IPS-NIHi7 (cell line): ENCODE data around the gene NFATC3.

Source experiments
- DNase-seq: peaks from one replicate; pipeline ENCODE4 v3.0.0; 2012; ENCODE audit warnings: mixed read lengths; ENCODE audit errors: extremely low spot score

NFATC3 gene

DNA sequence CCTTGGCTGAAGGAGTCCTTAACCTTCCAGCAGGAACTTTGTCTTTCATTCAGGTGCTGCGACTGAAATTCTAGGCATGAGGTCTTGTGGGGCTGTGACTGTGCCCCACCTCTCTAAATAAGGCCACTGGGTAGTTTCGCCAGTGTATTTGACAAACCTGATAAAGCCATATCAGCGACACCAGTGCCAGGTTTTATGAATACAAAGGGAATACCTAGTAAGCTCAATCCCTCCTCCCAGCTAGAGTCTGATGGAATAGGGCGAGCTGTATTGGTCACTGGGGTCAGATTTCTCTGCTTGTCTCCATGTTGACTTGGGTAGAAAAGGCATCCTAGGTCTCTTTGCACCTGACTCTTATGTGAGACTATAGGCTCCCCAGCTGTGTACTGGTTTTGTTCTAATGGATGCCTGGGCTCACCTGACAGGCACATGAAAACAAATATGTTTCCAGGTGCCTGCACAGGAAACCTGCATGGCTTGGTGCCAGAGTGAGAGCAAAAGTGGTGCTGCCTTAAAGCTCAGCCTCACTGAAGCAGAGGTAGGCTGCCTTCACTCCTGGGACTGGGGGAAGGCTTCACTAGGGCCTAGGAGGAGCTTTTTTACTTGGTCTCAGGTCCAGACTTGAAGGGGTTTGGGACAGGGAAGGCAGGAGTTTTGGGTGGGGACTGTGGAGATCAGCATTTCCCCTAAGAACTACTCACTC is 187.5 kb downstream of the NFATC3 start:
- no peak for DNase-seq

DNA sequence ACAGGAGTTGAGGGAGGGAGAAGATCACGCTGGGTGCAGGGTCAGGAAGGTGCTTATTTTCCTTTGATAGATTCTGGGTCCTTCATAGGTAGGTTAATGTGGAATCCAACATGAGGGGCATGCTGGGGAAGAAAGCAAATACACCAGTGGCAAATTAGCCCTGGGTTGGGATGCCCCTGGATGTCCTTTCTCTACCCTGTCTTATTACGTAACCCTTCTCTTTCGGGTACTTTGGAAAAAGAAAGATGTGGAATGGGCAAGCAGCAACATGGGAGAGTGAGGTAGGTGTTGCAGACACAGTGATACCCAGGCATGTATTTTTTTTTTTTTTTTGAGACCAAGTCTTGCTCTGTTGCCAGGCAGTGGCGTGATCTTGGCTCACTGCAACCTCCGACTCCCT is 188.3 kb downstream of the NFATC3 start:
- no peak for DNase-seq

DNA sequence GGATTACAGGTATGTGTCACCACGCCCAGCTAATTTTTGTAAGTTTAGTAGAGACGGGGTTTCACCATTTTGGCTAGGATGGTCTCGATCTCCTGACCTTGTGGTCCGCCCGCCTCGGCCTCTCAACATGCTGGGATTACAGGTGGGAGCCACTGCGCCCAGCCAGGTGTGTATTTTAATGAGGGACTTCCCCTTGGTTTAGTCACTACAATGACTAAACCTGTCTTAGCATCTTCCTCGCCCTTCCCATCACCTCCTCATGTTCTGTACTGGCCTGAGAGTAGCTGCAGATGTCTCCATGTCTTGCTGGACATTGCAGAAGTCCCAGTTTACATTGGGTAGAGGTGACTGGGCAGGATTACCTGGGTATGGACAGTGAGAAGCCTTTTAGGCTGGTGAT is 188.7 kb downstream of the NFATC3 start:
- DNase-seq: no peak

DNA sequence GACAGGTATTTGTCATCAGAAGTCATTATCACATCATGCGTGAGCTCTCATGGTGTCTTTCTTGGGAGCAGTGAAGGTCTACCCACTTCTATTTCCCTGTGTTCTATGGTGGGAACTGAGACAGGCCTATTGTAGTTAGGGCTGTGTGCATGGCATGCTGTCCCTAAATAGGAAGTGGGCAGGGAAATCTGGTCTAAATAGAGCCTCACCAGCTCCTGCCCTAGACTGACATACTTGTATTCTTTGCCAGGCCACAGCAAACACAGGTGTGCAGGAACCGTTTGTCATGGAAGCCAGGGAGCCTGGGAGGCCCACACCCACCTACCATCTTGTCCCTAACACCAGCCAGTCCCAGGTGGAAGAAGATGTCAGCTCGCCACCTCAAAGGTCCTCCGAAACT is 189.3 kb downstream of the NFATC3 start:
- DNase-seq: no peak

DNA sequence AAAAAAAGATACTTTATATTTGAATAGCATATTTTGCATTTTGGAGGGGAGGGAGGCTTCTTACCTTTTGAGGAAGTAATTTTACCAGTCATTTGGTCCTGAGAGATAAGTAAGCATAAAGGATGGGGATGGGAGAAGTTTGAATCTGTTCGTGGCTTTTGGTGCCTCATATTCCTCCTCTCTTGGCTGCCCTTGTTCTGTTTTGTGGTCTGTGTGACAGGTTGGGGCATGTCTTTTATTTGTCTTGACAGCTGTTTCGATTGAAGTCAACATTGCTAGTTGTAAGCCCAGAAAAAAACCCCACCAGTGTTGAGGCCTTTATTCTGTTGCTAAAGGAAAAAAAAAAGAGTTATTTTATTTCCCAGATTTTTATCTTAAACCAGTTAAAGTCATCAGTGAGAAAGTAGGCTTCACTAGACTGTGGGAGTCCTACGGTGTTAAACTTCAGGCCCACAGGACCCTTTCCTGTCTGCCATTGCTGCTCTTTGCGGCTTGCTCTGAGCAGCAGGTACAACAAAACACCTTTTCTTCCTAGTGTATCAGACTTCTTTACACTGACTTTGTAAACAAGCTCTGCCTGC is 190.5 kb downstream of the NFATC3 start:
- DNase-seq: no peak

DNA sequence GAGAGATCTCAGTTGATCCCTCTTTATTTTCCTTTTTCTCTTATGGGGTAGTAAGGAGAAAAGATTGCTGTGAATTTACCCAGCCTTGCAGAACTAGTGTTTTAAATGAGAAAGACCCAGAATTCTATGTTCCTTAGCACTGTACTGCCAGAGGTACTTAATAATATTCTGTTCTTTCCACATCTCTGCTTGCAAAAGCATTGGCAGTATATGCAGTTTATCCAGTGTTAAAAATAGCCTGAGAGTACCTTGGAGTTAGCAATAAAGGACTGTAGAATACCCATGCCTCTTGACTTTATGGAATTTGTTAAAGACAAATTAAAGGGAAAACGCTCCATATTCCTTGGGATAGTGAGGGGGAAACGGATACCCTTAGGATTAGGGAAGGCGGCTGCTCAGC is 191.1 kb downstream of the NFATC3 start:
- no peak for DNase-seq
